Colon (tissue), 2 donors: ENCODE measurements around the gene MYH11.

Experiments
- FAIRE-seq: peaks from 2 replicates; lab custom pipeline; 2012; peaks lifted over from hg19 to GRCh38; lab: Jason Lieb, UNC
- donor health status: control.
- donor health status: control.

Gene MYH11

GRCh38 chr16:15776572-15776971 is 80.3 kb downstream of the MYH11 start:
- FAIRE-seq: no peak

- FAIRE-seq: no peak
These were observed 81.0 kb downstream of the MYH11 start for GRCh38 chr16:15775663-15776304.

- no peak for FAIRE-seq
These were observed 81.6 kb downstream of the MYH11 start for GRCh38 chr16:15775209-15775608.

- FAIRE-seq: no peak
These were observed 82.9 kb downstream of the MYH11 start for GRCh38 chr16:15773968-15774367.

GRCh38 chr16:15772579-15773293 is 84.1 kb downstream of the MYH11 start:
- FAIRE-seq: no peak

GRCh38 chr16:15771694-15772093 is 85.1 kb downstream of the MYH11 start:
- FAIRE-seq: no peak

GRCh38 chr16:15770512-15770911 is 86.3 kb downstream of the MYH11 start:
- FAIRE-seq: no peak

GRCh38 chr16:15770107-15770506 is 86.7 kb downstream of the MYH11 start:
- FAIRE-seq: no peak

- no peak for FAIRE-seq
These were observed 87.6 kb downstream of the MYH11 start for GRCh38 chr16:15769239-15769638.

GRCh38 chr16:15768201-15768600 is 88.6 kb downstream of the MYH11 start:
- FAIRE-seq: no peak

- FAIRE-seq: no peak
These were observed 89.9 kb downstream of the MYH11 start for GRCh38 chr16:15766918-15767317.

GRCh38 chr16:15765880-15766279 is 90.9 kb downstream of the MYH11 start:
- no peak for FAIRE-seq

GRCh38 chr16:15765116-15765515 is 91.7 kb downstream of the MYH11 start:
- no peak for FAIRE-seq

GRCh38 chr16:15764112-15764511 is 92.7 kb downstream of the MYH11 start:
- no peak for FAIRE-seq

- no peak for FAIRE-seq
These were observed 96.7 kb downstream of the MYH11 start for GRCh38 chr16:15760129-15760528.

- no peak for FAIRE-seq
These were observed 97.8 kb downstream of the MYH11 start for GRCh38 chr16:15759070-15759469.

- no peak for FAIRE-seq
These were observed 99.1 kb downstream of the MYH11 start for GRCh38 chr16:15757630-15758251.

GRCh38 chr16:15757077-15757386 is 99.8 kb downstream of the MYH11 start:
- FAIRE-seq: no peak

- no peak for FAIRE-seq
These were observed 101.8 kb downstream of the MYH11 start for GRCh38 chr16:15754821-15755534.

- no peak for FAIRE-seq
These were observed 103.9 kb downstream of the MYH11 start for GRCh38 chr16:15752717-15753488.

GRCh38 chr16:15751940-15752339 is 104.9 kb downstream of the MYH11 start:
- no peak for FAIRE-seq

- no peak for FAIRE-seq
These were observed 106.8 kb downstream of the MYH11 start for GRCh38 chr16:15749985-15750384.
